SK-N-MC (cell line): ENCODE data around the gene MIPEP.

ENCODE experiments used
- EZH2 ChIP-seq: fragments of 200-600 bp; sonication (generic); IDR thresholded peaks from one replicate; pipeline ENCODE4 v1.6.1; 2017; ENCODE audit warnings: antibody characterized with exemption
- FOXP2 ChIP-seq: optimal IDR thresholded peaks from 2 replicates; pipeline ENCODE3; 2011; ENCODE audit warnings: mild to moderate bottlenecking, moderate library complexity; ENCODE audit not compliant: insufficient read depth; ENCODE audit errors: extremely low read length, control extremely low read depth
- POLR2AphosphoS5 ChIP-seq: IDR thresholded peaks from 2 replicates; pipeline ENCODE4 v1.6.1; 2012; ENCODE audit warnings: mild to moderate bottlenecking, low read depth, low read length, borderline replicate concordance

DNA sequence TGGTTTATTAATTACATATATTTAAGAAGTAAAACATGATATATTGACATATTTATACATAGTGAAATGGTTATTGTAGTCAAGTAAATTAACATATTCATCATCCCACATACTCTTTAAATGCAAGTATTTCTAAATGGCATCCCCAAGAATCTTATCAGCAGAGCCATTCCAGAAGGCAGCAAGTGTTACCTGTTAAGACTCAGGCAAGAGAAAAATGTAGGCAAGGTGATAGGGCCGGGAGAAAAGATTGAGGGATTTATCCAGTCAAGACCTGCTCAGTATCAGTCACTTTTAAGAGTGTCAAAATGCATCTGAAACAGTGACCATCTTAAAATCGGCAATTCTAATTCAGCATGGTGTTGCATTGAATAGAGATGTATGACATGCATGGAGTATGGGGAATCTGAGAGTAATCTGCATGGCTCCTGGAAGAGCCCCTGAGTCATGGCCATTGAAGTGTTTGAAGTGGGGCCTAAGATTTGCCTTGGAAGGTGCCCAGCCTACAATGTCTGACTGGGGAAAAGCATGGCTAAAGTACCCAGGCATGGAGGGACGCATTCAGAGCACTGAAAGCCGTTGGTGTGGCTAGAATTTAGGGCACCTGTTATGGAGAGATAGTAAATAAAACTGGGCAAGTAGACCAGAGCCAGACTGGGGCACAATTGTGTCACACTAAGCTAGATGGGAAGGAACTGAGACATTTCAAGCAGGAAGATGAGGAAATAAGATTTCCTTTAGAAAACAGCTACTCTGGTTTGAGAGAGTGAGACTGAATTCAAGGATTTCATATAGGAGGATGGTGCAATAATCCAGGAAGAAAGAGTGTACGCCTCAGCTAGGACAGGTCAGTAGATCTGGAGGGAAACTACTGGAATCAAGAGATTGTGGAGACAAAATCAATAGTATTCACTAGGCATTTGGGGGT, 33.1 kb upstream of the MIPEP start:
- TF ChIP-seq EZH2 = no peak
- TF ChIP-seq POLR2AphosphoS5 = no peak
- no peak for TF ChIP-seq FOXP2
